ENCODE results near the gene SDR42E1.

DNA sequence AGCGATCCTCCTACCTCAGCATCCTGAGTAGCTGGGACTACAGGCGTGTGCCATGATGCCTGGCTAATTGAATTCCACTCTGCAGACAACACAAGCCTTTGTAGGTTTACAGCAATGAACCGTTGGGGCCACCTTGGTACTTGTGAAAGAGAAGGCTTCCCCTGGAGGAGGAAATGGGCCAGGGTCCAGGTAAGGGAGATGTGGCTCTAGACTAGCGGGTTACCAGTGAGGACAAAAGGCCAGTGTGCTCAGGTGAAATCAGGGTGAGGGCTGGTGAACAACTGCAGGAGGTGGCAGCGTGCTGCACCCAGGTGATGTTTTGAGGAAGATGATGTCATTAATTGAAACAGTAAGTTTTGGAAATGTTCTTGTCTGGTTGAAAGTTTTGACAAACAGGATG, 6.7 kb downstream of the SDR42E1 start:
- TF ChIP-seq CTCF (IDR thresholded peaks at IDR 0.05) (no peak), POLR2A (IDR thresholded peaks at IDR 0.05) (no peak), POLR2AphosphoS5 (IDR thresholded peaks at IDR 0.05; ENCODE audit: insufficient read depth in 1 of 2, low read depth in 1 of 2) (no peak)
